PC-3 (cell line): ENCODE measurements around the gene IMPA2. TPM values are rescaled to one million over a fixed set of nuclear protein-coding genes. Genes with fewer than 3 reads are reported as not detected.

Experiments used
- ATAC-seq: fragments of 200-7000 bp; cut with Tn5 transposase; 2 replicates; pipeline ENCODE4 v1.9.1; 2020; ENCODE audit warnings: mild to moderate bottlenecking, moderate library complexity
- BruUV-seq: library from RNA; stranded (reverse); fragments of 400-500 nt; replicated peaks from 2 replicates; lab custom pipeline; 2021; lab: Mats Ljungman, UMichigan
- CTCF ChIA-PET: fragments of 300-600 bp; sonication (Branson Sonifier 250); formaldehyde crosslinking; loops from one replicate; lab custom pipeline; 2022; ENCODE audit warnings: antibody characterized with exemption; lab: Charles Lee
- POLR2A ChIA-PET: fragments of 300-600 bp; sonication (Branson Sonifier 250); formaldehyde crosslinking; loops from one replicate; lab custom pipeline; 2022; ENCODE audit warnings: antibody characterized with exemption; ENCODE audit not compliant: unreplicated experiment; lab: Charles Lee
- DNase-seq: peaks from one replicate; pipeline ENCODE4 v3.0.0-alpha.2; 2015
- H2AFZ ChIP-seq: fragments of 300-600 bp; sonication (generic); 2 replicates; pipeline ENCODE4 v1.6.0; 2016; ENCODE audit warnings: antibody characterized with exemption, low read length
- H3F3A ChIP-seq: fragments of 300-600 bp; sonication (generic); one replicate; pipeline ENCODE4 v1.6.0; 2017; ENCODE audit warnings: antibody characterized with exemption, low read length, control low read depth, mild to moderate bottlenecking; ENCODE audit not compliant: unreplicated experiment
- H3K27ac ChIP-seq: fragments of 300-600 bp; sonication (generic); 2 replicates; pipeline ENCODE4 v1.5.1; 2016; ENCODE audit warnings: mild to moderate bottlenecking, low read length
- H3K27me3 ChIP-seq: fragments of 300-600 bp; sonication (generic); 2 replicates; pipeline ENCODE4 v1.6.1; 2016; ENCODE audit warnings: low read length, mixed read lengths
- H3K36me3 ChIP-seq: fragments of 300-600 bp; sonication (generic); 2 replicates; pipeline ENCODE4 v1.6.1; 2016; ENCODE audit warnings: low read depth, mixed run types, low read length, mixed read lengths
- H3K4me1 ChIP-seq: fragments of 300-600 bp; sonication (generic); 2 replicates; pipeline ENCODE4 v1.5.1; 2016; ENCODE audit warnings: low read length; ENCODE audit not compliant: insufficient read depth
- H3K4me2 ChIP-seq: fragments of 300-600 bp; sonication (generic); 2 replicates; pipeline ENCODE4 v1.6.0; 2016; ENCODE audit warnings: low read length
- H3K4me3 ChIP-seq: fragments of 300-600 bp; sonication (generic); 2 replicates; pipeline ENCODE4 v1.5.1; 2016; ENCODE audit warnings: mild to moderate bottlenecking, low read length, mixed read lengths
- H3K79me2 ChIP-seq: fragments of 300-600 bp; sonication (generic); 2 replicates; pipeline ENCODE4 v1.6.1; 2017; ENCODE audit warnings: low read length, mixed read lengths
- H3K9ac ChIP-seq: fragments of 300-600 bp; sonication (generic); 2 replicates; pipeline ENCODE4 v1.6.0; 2016; ENCODE audit warnings: mild to moderate bottlenecking, low read length
- H3K9me2 ChIP-seq: fragments of 300-600 bp; sonication (generic); replicated peaks from 2 replicates; pipeline ENCODE4 v1.6.1; 2016; ENCODE audit warnings: mixed run types, low read length, mixed read lengths
- H3K9me3 ChIP-seq: fragments of 300-600 bp; sonication (generic); 2 replicates; pipeline ENCODE4 v1.6.1; 2016; ENCODE audit warnings: low read length, mixed read lengths
- H4K20me1 ChIP-seq: fragments of 300-600 bp; sonication (generic); 2 replicates; pipeline ENCODE4 v1.6.1; 2016; ENCODE audit warnings: low read length, mixed read lengths
- CTCF ChIP-seq: fragments of 300-600 bp; sonication (generic); conservative IDR thresholded peaks from 2 replicates; pipeline ENCODE4 v1.5.1; 2017; ENCODE audit warnings: antibody characterized with exemption, low read depth, mild to moderate bottlenecking, low read length
- EZH2 ChIP-seq: fragments of 300-600 bp; sonication (generic); IDR thresholded peaks from one replicate; pipeline ENCODE4 v1.6.1; 2017; ENCODE audit warnings: antibody characterized with exemption, mild to moderate bottlenecking, low read length; ENCODE audit not compliant: unreplicated experiment
- EZH2phosphoT487 ChIP-seq: fragments of 300-600 bp; sonication (generic); IDR thresholded peaks from 2 replicates; pipeline ENCODE4 v1.6.1; 2018; ENCODE audit warnings: mild to moderate bottlenecking, antibody characterized with exemption, low read length, borderline replicate concordance
- intact Hi-C: fragments of 100-400 bp; cut with micrococcal nuclease; formaldehyde crosslinking; loops from 2 replicates; pipeline ENCODE4 v1.9.0; 2023
- total RNA-seq: library from RNA; depleted of rRNA; stranded (reverse); fragments of >200 nt; gene quantifications from 2 replicates; pipeline ENCODE4 v1.2.3, GENCODE V29; 2014

Gene IMPA2
- total RNA-seq, 1 experiment from 2014 or later, result 38.2 TPM

DNA sequence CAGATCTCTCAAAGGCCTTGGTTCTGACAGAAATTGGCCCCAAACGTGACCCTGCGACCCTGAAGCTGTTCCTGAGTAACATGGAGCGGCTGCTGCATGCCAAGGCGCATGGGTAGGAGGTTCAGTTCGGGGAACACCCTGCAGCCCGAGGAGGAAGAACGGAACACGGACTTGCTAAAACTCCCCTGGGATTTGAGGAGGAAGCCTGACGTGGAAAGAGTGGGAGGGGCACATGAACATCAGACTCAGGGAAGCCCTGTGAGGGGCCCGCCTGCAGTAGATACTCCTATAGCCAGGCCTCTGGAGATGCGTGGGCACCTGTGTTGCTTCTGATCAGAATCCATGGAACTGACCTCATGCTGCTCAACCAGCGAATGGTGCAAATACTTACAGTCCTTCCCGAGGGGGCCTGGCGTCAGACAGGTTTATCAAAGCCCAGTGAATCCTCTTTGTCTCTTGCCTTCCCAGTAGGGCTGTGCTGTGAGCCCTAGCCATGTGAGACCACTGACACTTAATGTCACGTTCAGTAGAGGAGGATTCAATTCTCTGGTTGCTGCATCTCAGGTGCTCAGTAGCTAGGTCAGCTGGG is 46.8 kb downstream of the IMPA2 start:
- H4K20me1 ChIP-seq, result no peaks in the 10 kb centered on the region
- H3K9me2 ChIP-seq, result no peaks in the 10 kb centered on the region
- no peaks in the 10 kb centered on the region for H3K9me3 ChIP-seq
- no peaks in the 10 kb centered on the region for H3K36me3 ChIP-seq
- no peak overlapping the region for H3K4me2 ChIP-seq
- H3K9ac ChIP-seq, result no peak overlapping the region
- no peaks in the 10 kb centered on the region for H3K79me2 ChIP-seq
- TF ChIP-seq EZH2 (no peak), CTCF (no peak), EZH2phosphoT487 (no peak)
- H3K4me1 ChIP-seq, result no peaks in the 10 kb centered on the region
- no peak overlapping the region for H2AFZ ChIP-seq
- CTCF ChIA-PET, result no interaction called here
- no TSS peak for BruUV-seq
- no peak overlapping the region for H3K4me3 ChIP-seq
- H3K27ac ChIP-seq, result no peak overlapping the region
- POLR2A ChIA-PET, result no interaction called here
- DNase-seq, result no peak
- H3F3A ChIP-seq, result no peaks in the 10 kb centered on the region
- no peaks in the 10 kb centered on the region for H3K27me3 ChIP-seq
- intact Hi-C loops, result no loop called here
- no peak for ATAC-seq

DNA sequence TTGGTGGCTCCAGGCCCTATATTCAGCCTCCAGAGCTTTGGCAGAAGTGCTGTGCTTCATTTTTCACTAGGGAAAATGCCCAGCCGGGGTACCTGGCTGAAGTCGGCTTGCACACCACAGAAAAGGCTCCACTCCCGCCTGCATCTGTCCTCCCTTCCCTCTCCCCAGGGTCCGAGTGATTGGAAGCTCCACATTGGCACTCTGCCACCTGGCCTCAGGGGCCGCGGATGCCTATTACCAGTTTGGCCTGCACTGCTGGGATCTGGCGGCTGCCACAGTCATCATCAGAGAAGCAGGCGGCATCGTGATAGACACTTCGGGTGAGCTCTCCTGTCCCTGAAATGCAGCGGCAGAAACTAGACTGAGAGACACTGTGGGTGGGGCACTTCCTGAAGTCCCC is 47.4 kb downstream of the IMPA2 start:
- Histone ChIP-seq H2AFZ (no peak overlapping the region), H3K79me2 (no peaks in the 10 kb centered on the region), H3K9me3 (no peaks in the 10 kb centered on the region), H3K4me3 (no peak overlapping the region), H3F3A (no peaks in the 10 kb centered on the region), H3K36me3 (no peaks in the 10 kb centered on the region), H3K9me2 (no peaks in the 10 kb centered on the region), H3K4me2 (no peak overlapping the region), H3K9ac (no peak overlapping the region), H3K27me3 (no peaks in the 10 kb centered on the region), H3K4me1 (no peaks in the 10 kb centered on the region), H3K27ac (no peak overlapping the region), H4K20me1 (no peaks in the 10 kb centered on the region)
- BruUV-seq, result no TSS peak
- TF ChIP-seq EZH2phosphoT487, result no peak
- TF ChIP-seq CTCF, result no peak
- no peak for TF ChIP-seq EZH2
- POLR2A ChIA-PET, result no interaction called here
- DNase-seq (no peak), ATAC-seq (no peak)
- CTCF ChIA-PET, result no interaction called here
- intact Hi-C loops, result no loop called here

GRCh38 chr18:12029786-12030584 is 48.7 kb downstream of the IMPA2 start:
- ATAC-seq, result no peak
- Histone ChIP-seq H3K9me2 (no peaks in the 10 kb centered on the region), H3K36me3 (no peaks in the 10 kb centered on the region), H3K4me2 (no peak overlapping the region), H3K27me3 (no peaks in the 10 kb centered on the region), H3K9me3 (no peaks in the 10 kb centered on the region), H3K4me1 (no peaks in the 10 kb centered on the region), H2AFZ (no peak overlapping the region), H3F3A (no peaks in the 10 kb centered on the region), H4K20me1 (no peaks in the 10 kb centered on the region), H3K79me2 (no peaks in the 10 kb centered on the region), H3K4me3 (no peak overlapping the region), H3K27ac (no peak overlapping the region), H3K9ac (no peak overlapping the region)
- no peak for DNase-seq
- POLR2A ChIA-PET, result interaction anchor here (0.6 kb wide), 1 partner anchor 51 kb away, joined by 53 read pairs; no protein-coding TSS in a partner anchor
- intact Hi-C loops, result no loop called here
- no TSS peak for BruUV-seq
- TF ChIP-seq EZH2phosphoT487, result no peak
- TF ChIP-seq EZH2, result no peak
- no peak for TF ChIP-seq CTCF
- CTCF ChIA-PET, result no interaction called here
